Neural cell (in vitro differentiated cells): Measurements from ENCODE around the gene MCM9. TPM values are rescaled to one million over a fixed set of nuclear protein-coding genes. Genes with fewer than 3 reads are reported as not detected.

Experiments
- H2AFZ ChIP-seq: fragments of 200-600, 300-800 bp; sonication (generic), shearing (Covaris generic); 2 replicates; pipeline ENCODE4 v1.6.0; 2014; ENCODE audit warnings: low read depth, mild to moderate bottlenecking, antibody characterized with exemption, low read length, moderate library complexity
- H3F3A ChIP-seq: fragments of 200-600 bp; shearing (Covaris generic); 2 replicates; pipeline ENCODE4 v1.6.1; 2016; ENCODE audit warnings: mild to moderate bottlenecking, moderate library complexity, mixed read lengths, antibody characterized with exemption, low read length; ENCODE audit not compliant: insufficient read depth, poor library complexity, severe bottlenecking
- H3K27ac ChIP-seq: fragments of 200-600, 300-800 bp; sonication (generic), shearing (Covaris generic); 2 replicates; pipeline ENCODE4 v1.5.1; 2014; ENCODE audit warnings: mild to moderate bottlenecking, low read length, moderate library complexity
- H3K27me3 ChIP-seq: fragments of 300-800, 200-600 bp; sonication (generic), shearing (Covaris generic); 2 replicates; pipeline ENCODE4 v1.6.0; 2014; ENCODE audit warnings: mild to moderate bottlenecking, low read depth, low read length, moderate library complexity; ENCODE audit not compliant: insufficient read depth
- H3K36me3 ChIP-seq: fragments of 300-800, 200-600 bp; sonication (generic), shearing (Covaris generic); 2 replicates; pipeline ENCODE4 v1.5.1; 2014; ENCODE audit warnings: mild to moderate bottlenecking, antibody characterized with exemption, low read length, moderate library complexity; ENCODE audit not compliant: insufficient read depth
- H3K4me2 ChIP-seq: fragments of 300-800, 200-600 bp; sonication (generic), shearing (Covaris generic); 2 replicates; pipeline ENCODE4 v1.6.0; 2014; ENCODE audit warnings: mild to moderate bottlenecking, low read length
- H3K4me3 ChIP-seq: fragments of 300-800, 200-600 bp; sonication (generic), shearing (Covaris generic); 2 replicates; pipeline ENCODE4 v1.5.1; 2014; ENCODE audit warnings: mild to moderate bottlenecking, low read length, moderate library complexity
- H3K79me2 ChIP-seq: fragments of 200-600 bp; shearing (Covaris generic); replicated peaks from 2 replicates; pipeline ENCODE4 v1.6.0; 2014; ENCODE audit warnings: mild to moderate bottlenecking, low read length, moderate library complexity; ENCODE audit not compliant: insufficient read depth
- H3K9ac ChIP-seq: fragments of 300-800, 200-600 bp; sonication (generic), shearing (Covaris generic); 2 replicates; pipeline ENCODE4 v1.6.1; 2016; ENCODE audit warnings: mild to moderate bottlenecking, low read length, mixed read lengths
- H3K9me2 ChIP-seq: fragments of 200-600 bp; shearing (Covaris generic); 2 replicates; pipeline ENCODE4 v1.6.1; 2016; ENCODE audit warnings: mild to moderate bottlenecking, low read length, mixed read lengths; ENCODE audit not compliant: insufficient read depth
- H3K9me3 ChIP-seq: fragments of 200-600, 300-800 bp; sonication (generic), shearing (Covaris generic); 2 replicates; pipeline ENCODE4 v1.6.1; 2016; ENCODE audit warnings: mild to moderate bottlenecking, mixed run types, low read length, moderate library complexity, mixed read lengths
- H4K20me1 ChIP-seq: fragments of 200-600 bp; shearing (Covaris generic); 2 replicates; pipeline ENCODE4 v1.6.1; 2016; ENCODE audit warnings: mild to moderate bottlenecking, mixed run types; ENCODE audit not compliant: insufficient read depth
- CTCF ChIP-seq: fragments of 450-650 bp; IDR thresholded peaks from 2 replicates; pipeline ENCODE4 v1.5.1; 2014; ENCODE audit warnings: antibody characterized with exemption, mild to moderate bottlenecking, moderate library complexity; ENCODE audit not compliant: poor library complexity, severe bottlenecking
- EP300 ChIP-seq: fragments of 450-650 bp; conservative IDR thresholded peaks from 2 replicates; pipeline ENCODE4 v1.6.1; 2014; ENCODE audit warnings: antibody characterized with exemption, mild to moderate bottlenecking, moderate library complexity; ENCODE audit not compliant: poor library complexity, severe bottlenecking
- EZH2 ChIP-seq: fragments of 200-600, 300-800 bp; shearing (Covaris generic), sonication (generic); IDR thresholded peaks from 2 replicates; pipeline ENCODE4 v1.6.1; 2014; ENCODE audit warnings: antibody characterized with exemption, low read length, borderline replicate concordance, mild to moderate bottlenecking; ENCODE audit not compliant: insufficient read depth, poor library complexity, severe bottlenecking
- MXI1 ChIP-seq: fragments of 450-650 bp; conservative IDR thresholded peaks from 2 replicates; pipeline ENCODE4 v1.6.1; 2014; ENCODE audit warnings: antibody characterized with exemption, mild to moderate bottlenecking; ENCODE audit not compliant: poor library complexity, severe bottlenecking
- POLR2AphosphoS5 ChIP-seq: IDR thresholded peaks from 2 replicates; pipeline ENCODE4 v1.6.1; 2012
- RAD21 ChIP-seq: fragments of 450-650 bp; conservative IDR thresholded peaks from 2 replicates; pipeline ENCODE4 v1.6.1; 2014; ENCODE audit warnings: antibody characterized with exemption, mild to moderate bottlenecking, moderate library complexity
- SMC3 ChIP-seq: fragments of 450-650 bp; conservative IDR thresholded peaks from 2 replicates; pipeline ENCODE4 v1.6.1; 2014; ENCODE audit warnings: antibody characterized with exemption, mild to moderate bottlenecking, moderate library complexity; ENCODE audit not compliant: poor library complexity
- TAF1 ChIP-seq: IDR thresholded peaks from 2 replicates; pipeline ENCODE4 v1.6.1; 2012; ENCODE audit warnings: low read depth
- polyA plus RNA-seq: library from polyadenylated mRNA; depleted of rRNA; stranded (reverse); fragments of >200 nt; gene quantifications from 2 replicates; pipeline ENCODE4 v1.2.3, GENCODE V29; 2014
- TF ChIP-seq, protein P1 (sequence below): IDR thresholded peaks from 2 replicates; pipeline ENCODE4 v1.6.1; 2012; ENCODE audit warnings: borderline replicate concordance

Gene MCM9
- polyA plus RNA-seq, 1 donor from 2014 or later, result 7.8 TPM

DNA sequence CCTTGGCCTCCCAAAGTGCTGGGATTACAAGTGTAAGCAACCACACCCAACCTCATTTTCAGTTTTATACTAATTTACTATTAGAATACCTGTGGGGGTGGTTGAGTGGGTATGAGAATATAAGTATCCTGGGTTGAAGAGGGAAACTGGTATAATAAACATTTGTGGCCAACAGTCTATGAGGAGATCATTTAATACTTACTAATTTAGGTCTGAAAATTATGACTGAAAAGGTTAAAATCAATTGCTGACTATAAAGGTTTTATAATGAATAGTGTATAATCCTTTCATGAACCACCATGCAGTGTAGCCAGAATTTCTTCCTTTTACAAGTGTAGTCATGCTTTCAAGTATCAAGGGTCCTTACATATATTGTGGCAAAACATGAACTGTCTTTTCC, 29.9 kb downstream of the MCM9 start:
- Histone ChIP-seq H3K36me3 (peaks cover 13% of the 10 kb centered on the region), H4K20me1 (no peaks in the 10 kb centered on the region), H3F3A (no peaks in the 10 kb centered on the region), H3K27me3 (no peaks in the 10 kb centered on the region), H3K9ac (no peak overlapping the region), H3K9me2 (no peaks in the 10 kb centered on the region), H3K4me2 (no peak overlapping the region), H2AFZ (no peak overlapping the region), H3K79me2 (peaks cover 27% of the 10 kb centered on the region), H3K4me3 (no peak overlapping the region), H3K9me3 (no peaks in the 10 kb centered on the region), H3K27ac (no peak overlapping the region)
- TF ChIP-seq CTCF (no peak), EZH2 (no peak), POLR2AphosphoS5 (no peak), TAF1 (no peak), MXI1 (no peak)

GRCh38 chr6:118903691-118904090, 31.3 kb downstream of the MCM9 start:
- TF ChIP-seq SMC3, result no peak
- no peak for TF ChIP-seq EZH2
- TF ChIP-seq POLR2AphosphoS5, result no peak
- TF ChIP-seq MXI1, result no peak
- TF ChIP-seq CTCF, result no peak
- TF ChIP-seq, protein P1, sequence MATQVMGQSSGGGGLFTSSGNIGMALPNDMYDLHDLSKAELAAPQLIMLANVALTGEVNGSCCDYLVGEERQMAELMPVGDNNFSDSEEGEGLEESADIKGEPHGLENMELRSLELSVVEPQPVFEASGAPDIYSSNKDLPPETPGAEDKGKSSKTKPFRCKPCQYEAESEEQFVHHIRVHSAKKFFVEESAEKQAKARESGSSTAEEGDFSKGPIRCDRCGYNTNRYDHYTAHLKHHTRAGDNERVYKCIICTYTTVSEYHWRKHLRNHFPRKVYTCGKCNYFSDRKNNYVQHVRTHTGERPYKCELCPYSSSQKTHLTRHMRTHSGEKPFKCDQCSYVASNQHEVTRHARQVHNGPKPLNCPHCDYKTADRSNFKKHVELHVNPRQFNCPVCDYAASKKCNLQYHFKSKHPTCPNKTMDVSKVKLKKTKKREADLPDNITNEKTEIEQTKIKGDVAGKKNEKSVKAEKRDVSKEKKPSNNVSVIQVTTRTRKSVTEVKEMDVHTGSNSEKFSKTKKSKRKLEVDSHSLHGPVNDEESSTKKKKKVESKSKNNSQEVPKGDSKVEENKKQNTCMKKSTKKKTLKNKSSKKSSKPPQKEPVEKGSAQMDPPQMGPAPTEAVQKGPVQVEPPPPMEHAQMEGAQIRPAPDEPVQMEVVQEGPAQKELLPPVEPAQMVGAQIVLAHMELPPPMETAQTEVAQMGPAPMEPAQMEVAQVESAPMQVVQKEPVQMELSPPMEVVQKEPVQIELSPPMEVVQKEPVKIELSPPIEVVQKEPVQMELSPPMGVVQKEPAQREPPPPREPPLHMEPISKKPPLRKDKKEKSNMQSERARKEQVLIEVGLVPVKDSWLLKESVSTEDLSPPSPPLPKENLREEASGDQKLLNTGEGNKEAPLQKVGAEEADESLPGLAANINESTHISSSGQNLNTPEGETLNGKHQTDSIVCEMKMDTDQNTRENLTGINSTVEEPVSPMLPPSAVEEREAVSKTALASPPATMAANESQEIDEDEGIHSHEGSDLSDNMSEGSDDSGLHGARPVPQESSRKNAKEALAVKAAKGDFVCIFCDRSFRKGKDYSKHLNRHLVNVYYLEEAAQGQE, result no peak
- no peak for TF ChIP-seq TAF1
- TF ChIP-seq EP300, result no peak
- no peak for TF ChIP-seq RAD21
- no peaks in the 10 kb centered on the region for H3K9me3 ChIP-seq
- no peaks in the 10 kb centered on the region for H3K27me3 ChIP-seq
- H2AFZ ChIP-seq, result no peak overlapping the region
- no peaks in the 10 kb centered on the region for H3F3A ChIP-seq
- no peaks in the 10 kb centered on the region for H3K9me2 ChIP-seq
- no peak overlapping the region for H3K9ac ChIP-seq
- H4K20me1 ChIP-seq, result no peaks in the 10 kb centered on the region
- H3K79me2 ChIP-seq, result peaks cover 40% of the 10 kb centered on the region
- no peak overlapping the region for H3K4me2 ChIP-seq
- H3K36me3 ChIP-seq, result peaks cover 13% of the 10 kb centered on the region
- no peak overlapping the region for H3K27ac ChIP-seq
- H3K4me3 ChIP-seq, result no peak overlapping the region
